SH-SY5Y (cell line): ENCODE measurements around the gene SLCO1A2.

Experiments
- GATA2 ChIP-seq: IDR thresholded peaks from 2 replicates; pipeline ENCODE4 v1.6.1; 2011; ENCODE audit warnings: mild to moderate bottlenecking, low read depth, low read length
- GATA3 ChIP-seq: IDR thresholded peaks from 2 replicates; pipeline ENCODE4 v1.6.1; 2011; ENCODE audit warnings: low read depth, mild to moderate bottlenecking, low read length, moderate library complexity

GRCh38 chr12:21370845-21371449, 36.2 kb upstream of the SLCO1A2 start:
- TF ChIP-seq GATA2 = no peak
- no peak for TF ChIP-seq GATA3
